Measurements from ENCODE around the gene KY. TPM values are rescaled to one million over a fixed set of nuclear protein-coding genes. Genes with fewer than 3 reads are reported as not detected.

KY gene
- total RNA-seq, 6 experiments from 2014 or later: 0.11 to 0.16 TPM; not detected in 4

DNA sequence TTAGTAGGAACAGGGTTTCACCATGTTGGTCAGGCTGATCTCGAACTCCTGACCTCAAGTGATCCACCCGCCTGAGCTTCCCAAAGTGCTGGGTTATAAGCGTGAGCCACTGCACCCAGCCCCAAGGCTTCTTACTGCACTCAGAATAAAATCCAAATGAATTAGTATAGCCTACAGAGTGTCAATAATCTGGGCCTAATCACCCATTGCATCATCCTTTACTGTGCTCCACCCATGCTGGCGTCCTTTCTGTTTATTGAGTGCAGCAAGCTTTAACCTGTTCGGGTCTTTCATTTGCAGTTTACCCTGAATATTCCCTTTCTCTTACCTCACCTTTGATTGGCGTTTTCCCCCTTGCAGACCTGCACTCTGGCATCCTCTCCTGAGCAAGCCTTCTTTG is 87.2 kb downstream of the KY start:
- H3K4me1 Mint-ChIP-seq (ENCODE audit: low read depth): peaks cover 18% of the 10 kb centered on the region
- peaks cover 15% of the 10 kb centered on the region for H3K36me3 Mint-ChIP-seq (ENCODE audit: low read depth)
- peaks cover 3% of the 10 kb centered on the region for H3K9me3 Mint-ChIP-seq
- DNase-seq: no peak
- TF ChIP-seq, protein P1, sequence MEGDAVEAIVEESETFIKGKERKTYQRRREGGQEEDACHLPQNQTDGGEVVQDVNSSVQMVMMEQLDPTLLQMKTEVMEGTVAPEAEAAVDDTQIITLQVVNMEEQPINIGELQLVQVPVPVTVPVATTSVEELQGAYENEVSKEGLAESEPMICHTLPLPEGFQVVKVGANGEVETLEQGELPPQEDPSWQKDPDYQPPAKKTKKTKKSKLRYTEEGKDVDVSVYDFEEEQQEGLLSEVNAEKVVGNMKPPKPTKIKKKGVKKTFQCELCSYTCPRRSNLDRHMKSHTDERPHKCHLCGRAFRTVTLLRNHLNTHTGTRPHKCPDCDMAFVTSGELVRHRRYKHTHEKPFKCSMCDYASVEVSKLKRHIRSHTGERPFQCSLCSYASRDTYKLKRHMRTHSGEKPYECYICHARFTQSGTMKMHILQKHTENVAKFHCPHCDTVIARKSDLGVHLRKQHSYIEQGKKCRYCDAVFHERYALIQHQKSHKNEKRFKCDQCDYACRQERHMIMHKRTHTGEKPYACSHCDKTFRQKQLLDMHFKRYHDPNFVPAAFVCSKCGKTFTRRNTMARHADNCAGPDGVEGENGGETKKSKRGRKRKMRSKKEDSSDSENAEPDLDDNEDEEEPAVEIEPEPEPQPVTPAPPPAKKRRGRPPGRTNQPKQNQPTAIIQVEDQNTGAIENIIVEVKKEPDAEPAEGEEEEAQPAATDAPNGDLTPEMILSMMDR (IDR thresholded peaks at IDR 0.05): no peak
- H3K27me3 Mint-ChIP-seq (ENCODE audit: insufficient read depth): peaks cover 3% of the 10 kb centered on the region; the same call in 1 of the 2 replicates
- no peak overlapping the region for H3K27ac Mint-ChIP-seq
- no peak overlapping the region for H3K4me3 Mint-ChIP-seq

DNA sequence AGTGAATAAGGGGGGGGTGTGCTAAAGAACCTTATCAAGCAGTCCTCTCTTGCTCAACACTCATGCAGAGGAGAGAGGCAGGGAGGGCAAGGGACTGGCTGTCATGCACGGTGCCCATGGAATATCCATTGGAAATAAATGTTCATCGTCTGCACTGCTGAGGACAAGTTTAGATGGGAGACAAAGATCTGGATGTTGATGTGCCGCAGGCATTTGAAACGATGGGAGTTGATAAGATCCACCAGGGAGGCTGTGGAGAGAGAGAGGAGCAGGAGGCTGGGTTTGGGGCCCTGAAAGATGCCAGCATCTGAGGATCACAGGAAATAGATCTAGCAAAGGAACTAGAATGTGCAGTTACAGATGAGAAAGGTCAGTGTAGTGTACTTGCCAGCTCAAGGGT is 88.8 kb downstream of the KY start:
- H3K9me3 Mint-ChIP-seq: no peaks in the 10 kb centered on the region
- H3K27ac Mint-ChIP-seq: no peak overlapping the region
- peaks cover 3% of the 10 kb centered on the region; the same call in 1 of the 2 replicates for H3K27me3 Mint-ChIP-seq (ENCODE audit: insufficient read depth)
- no peak for DNase-seq
- TF ChIP-seq, protein P1 (IDR thresholded peaks at IDR 0.05): no peak
- H3K36me3 Mint-ChIP-seq (ENCODE audit: low read depth): peaks cover 14% of the 10 kb centered on the region
- peaks cover 18% of the 10 kb centered on the region for H3K4me1 Mint-ChIP-seq (ENCODE audit: low read depth)
- H3K4me3 Mint-ChIP-seq: no peak overlapping the region

DNA sequence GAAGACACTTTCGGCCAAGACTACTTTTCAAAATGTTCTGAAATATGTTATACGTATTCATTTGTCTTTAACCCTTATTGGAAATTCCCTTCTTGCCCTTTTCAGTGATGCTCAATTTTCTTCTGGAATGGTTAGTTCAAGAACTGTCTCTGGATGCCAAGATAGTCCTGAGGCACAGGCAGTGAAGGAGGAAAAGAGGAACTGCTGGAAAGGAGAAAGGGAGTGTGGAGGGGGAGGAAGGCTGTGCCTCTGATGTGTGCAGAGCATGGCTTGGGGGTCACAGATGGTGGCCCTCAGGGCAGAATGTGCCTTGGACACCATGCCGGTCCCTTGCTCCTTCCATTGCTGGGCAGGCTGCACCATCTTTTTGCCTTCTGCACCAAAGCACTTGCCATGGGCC is 91.2 kb downstream of the KY start:
- H3K4me3 Mint-ChIP-seq: no peak overlapping the region
- peaks cover 3% of the 10 kb centered on the region; the same call in 1 of the 2 replicates for H3K27me3 Mint-ChIP-seq (ENCODE audit: insufficient read depth)
- TF ChIP-seq, protein P1 (IDR thresholded peaks at IDR 0.05): no peak
- H3K36me3 Mint-ChIP-seq (ENCODE audit: low read depth): peaks cover 14% of the 10 kb centered on the region
- H3K9me3 Mint-ChIP-seq: no peaks in the 10 kb centered on the region
- H3K4me1 Mint-ChIP-seq (ENCODE audit: low read depth): peaks cover 14% of the 10 kb centered on the region
- no peak for DNase-seq
- no peak overlapping the region for H3K27ac Mint-ChIP-seq

Other genes with a start within 250 kb of the KY start
- 100 to 1,000 TPM; 123 to 152 (median 137) TPM for gene ANAPC13, start 165.0 kb downstream of the KY start, total RNA-seq (2021; fragmentation: NEBNext Ultra II Directional; extraction: Animal tissue kit (Norgen Biotek cat#: 25700))
- gene CEP63, start 165.0 kb downstream of the KY start, total RNA-seq (2021; fragmentation: NEBNext Ultra II Directional; extraction: Animal tissue kit (Norgen Biotek cat#: 25700)): 10 to 100 TPM; 17.3 to 23.3 (median 21.3) TPM
- 1 to 10 TPM in 5 of 6 experiments, under 1 TPM in 1; 0.88 to 2.6 (median 1.0) TPM for gene EPHB1, start 144.2 kb upstream of the KY start, total RNA-seq (2021; fragmentation: NEBNext Ultra II Directional; extraction: Animal tissue kit (Norgen Biotek cat#: 25700))